B cell (primary cell): ENCODE results near the gene NEK3. TPM values are rescaled to one million over a fixed set of nuclear protein-coding genes. Genes with fewer than 3 reads are reported as not detected.

Experiments used
- ATAC-seq: fragments of 200-7000 bp; cut with Tn5 transposase; one replicate; pipeline ENCODE4 v1.10.0; 2021; ENCODE audit warnings: low read depth, mild to moderate bottlenecking, moderate number of reproducible peaks, moderate library complexity
- CTCF ChIA-PET: fragments of 350-600 bp; sonication (Branson Sonifier 250); formaldehyde crosslinking; loops from one replicate; lab custom pipeline; 2021; ENCODE audit warnings: antibody characterized with exemption, inconsistent platforms; lab: Charles Lee
- POLR2A ChIA-PET: fragments of 350-600 bp; sonication (Branson Sonifier 250); formaldehyde crosslinking; loops from one replicate; lab custom pipeline; 2021; ENCODE audit warnings: antibody characterized with exemption; lab: Charles Lee
- DNase-seq: peaks from one replicate; pipeline ENCODE4 v3.0.0; 2013
- H2AFZ ChIP-seq: 2 replicates; pipeline ENCODE4 v1.6.1; 2012; ENCODE audit warnings: mild to moderate bottlenecking, low read depth, low read length; ENCODE audit not compliant: insufficient read depth, poor library complexity, severe bottlenecking
- H3K27ac ChIP-seq, 2 donors: 1 replicate in 1 of 2; 2 replicates in 1 of 2; pipeline ENCODE4 v1.5.1; 2012 to 2013; ENCODE audit warnings: low read length in 2 of 2, mild to moderate bottlenecking in 2 of 2, moderate library complexity in 1 of 2
- H3K27me3 ChIP-seq, 4 experiments: fragments of 200-600 bp in 1 of 4; sonication (generic) in 1 of 4; replicated peaks in 1 of 4; 1 replicate in 2 of 4; 2 replicates in 2 of 4; pipeline versions ENCODE4 v1.6.1 to v1.7.0; 2013 to 2016; ENCODE audit warnings: low read length in 3 of 4, mild to moderate bottlenecking in 2 of 4, mixed read lengths in 1 of 4, moderate library complexity in 1 of 4; ENCODE audit not compliant: insufficient read depth in 4 of 4, control insufficient read depth in 3 of 4; ENCODE audit errors: control extremely low read depth in 1 of 4
- H3K36me3 ChIP-seq, 2 experiments: replicated peaks in 1 of 2; 1 replicate in 1 of 2; 2 replicates in 1 of 2; pipeline versions ENCODE4 v1.6.1 to v1.7.1; 2013; ENCODE audit warnings: low read length in 1 of 2; ENCODE audit not compliant: insufficient read depth in 2 of 2, control insufficient read depth in 1 of 2; ENCODE audit errors: control extremely low read depth in 1 of 2, extremely low read depth in 1 of 2
- H3K4me1 ChIP-seq, 2 donors: fragments of 200-600 bp in 1 of 2; sonication (generic) in 1 of 2; 1 replicate in 1 of 2; 2 replicates in 1 of 2; pipeline versions ENCODE4 v1.5.1 to v1.6.1; 2013 to 2017; ENCODE audit warnings: low read length in 2 of 2; ENCODE audit not compliant: control insufficient read depth in 2 of 2, insufficient read depth in 2 of 2
- H3K4me2 ChIP-seq: replicated peaks from 2 replicates; pipeline ENCODE3; 2012; ENCODE audit warnings: mild to moderate bottlenecking, low read depth, low read length; ENCODE audit not compliant: poor library complexity, severe bottlenecking
- H3K4me3 ChIP-seq, 5 experiments: fragments of 200-600 bp in 1 of 5; sonication (generic) in 1 of 5; 1 replicate in 3 of 5; 2 replicates in 2 of 5; pipeline versions ENCODE4 v1.5.1 to v1.7.0; 2011 to 2016; ENCODE audit warnings: low read length in 4 of 5, mild to moderate bottlenecking in 4 of 5, low read depth in 2 of 5, control low read depth in 1 of 5, moderate library complexity in 1 of 5; ENCODE audit not compliant: insufficient read depth in 1 of 5; ENCODE audit errors: control extremely low read depth in 1 of 5, extremely low read depth in 1 of 5
- H3K79me2 ChIP-seq: fragments of 200-600 bp; sonication (generic); one replicate; pipeline ENCODE4 v1.6.0; 2016; ENCODE audit warnings: low read length; ENCODE audit not compliant: control insufficient read depth, insufficient read depth
- H3K9ac ChIP-seq: fragments of 200-600 bp; sonication (generic); 2 replicates; pipeline ENCODE4 v1.6.1; 2017; ENCODE audit warnings: mild to moderate bottlenecking, low read length, moderate library complexity
- H3K9me3 ChIP-seq, 3 donors: one replicate each; pipeline versions ENCODE4 v1.6.1 to v1.7.1; 2013; ENCODE audit warnings: low read length in 2 of 3; ENCODE audit not compliant: control insufficient read depth in 2 of 3, insufficient read depth in 1 of 3; ENCODE audit errors: control extremely low read depth in 1 of 3
- H4K20me1 ChIP-seq: 2 replicates; pipeline ENCODE4 v1.6.0; 2012; ENCODE audit warnings: mild to moderate bottlenecking, low read length; ENCODE audit not compliant: insufficient read depth, control insufficient read depth, poor library complexity, severe bottlenecking
- H3K27ac Mint-ChIP-seq: one replicate; pipeline ENCODE4 v1.8.0; 2021; ENCODE audit warnings: mixed read lengths
- H3K27me3 Mint-ChIP-seq: one replicate; pipeline ENCODE4 v1.8.0; 2021; ENCODE audit warnings: mixed read lengths
- H3K4me1 Mint-ChIP-seq: one replicate; pipeline ENCODE4 v1.8.0; 2021; ENCODE audit warnings: mixed read lengths
- H3K4me3 Mint-ChIP-seq: one replicate; pipeline ENCODE4 v1.8.0; 2021; ENCODE audit warnings: mixed read lengths
- H3K9me3 Mint-ChIP-seq: one replicate; pipeline ENCODE4 v1.8.0; 2022; ENCODE audit warnings: mixed read lengths; ENCODE audit not compliant: insufficient read depth
- EZH2 ChIP-seq: IDR thresholded peaks from 2 replicates; pipeline ENCODE4 v1.6.1; 2012; ENCODE audit warnings: borderline replicate concordance, low read depth, mild to moderate bottlenecking, moderate library complexity, low read length; ENCODE audit not compliant: insufficient read depth, poor library complexity, severe bottlenecking
- WGBS: methylation state at CpG from one replicate; pipeline ENCODE4 v1.1.5; 2013; ENCODE audit warnings: missing lambda C conversion rate; ENCODE audit not compliant: insufficient coverage; 5-methylcytosine and 5-hydroxymethylcytosine counted together
- intact Hi-C: fragments of 100-400 bp; cut with micrococcal nuclease; formaldehyde crosslinking; loops from one replicate; pipeline ENCODE4 v1.10.0; 2022
- polyA plus RNA-seq: library from polyadenylated mRNA; depleted of rRNA; stranded (reverse); fragments of >200 nt; gene quantifications from 2 replicates; pipeline ENCODE4 v1.2.3, GENCODE V29; 2012
- total RNA-seq, 2 donors: library from RNA; stranded (reverse); fragments of 120-200 nt in 1 of 2; gene quantifications; 1 replicate in 1 of 2; 2 replicates in 1 of 2; pipeline versions ENCODE4 v1.2.3 to v1.2.4, GENCODE V29; 2013 to 2022
- TF ChIP-seq, protein P1 (sequence below): fragments of 200-600 bp; IDR thresholded peaks from one replicate; pipeline ENCODE4 v1.8.0; 2022; ENCODE audit warnings: antibody characterized with exemption, mild to moderate bottlenecking

The NEK3 gene
- total and polyA plus RNA-seq, 2 donors (not counting 1 experiment from before 2014, with no cell fraction given), result 6.0 to 12.6 TPM

DNA sequence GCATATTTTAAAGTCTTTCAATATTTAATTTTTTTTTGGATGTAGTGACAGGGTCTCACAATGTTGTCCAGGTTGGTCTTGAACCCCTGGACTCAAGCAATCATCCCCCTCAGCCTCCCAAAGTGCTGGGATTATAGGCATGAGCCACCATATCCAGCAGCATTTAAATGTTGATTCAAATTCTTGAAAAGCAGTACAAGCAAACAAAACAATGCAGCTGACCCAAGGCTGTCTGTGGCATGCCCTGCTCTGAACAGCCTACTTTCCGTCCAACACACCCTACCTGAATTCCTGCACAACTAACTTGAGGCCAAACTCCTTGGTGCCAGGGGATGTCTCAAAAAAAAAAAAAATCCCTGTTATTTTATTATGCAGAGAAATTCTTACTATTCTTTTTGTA lies 53.6 kb downstream of the NEK3 start:
- DNase-seq, result no peak
- Histone ChIP-seq H3K79me2 (no peaks in the 10 kb centered on the region), H3K4me2 (no peak overlapping the region), H3K27ac (no peak overlapping the region), H3K9ac (no peak overlapping the region), H3K4me3 (no peak overlapping the region), H3K4me1 (no peaks in the 10 kb centered on the region), H3K9me3 (no peaks in the 10 kb centered on the region), H3K36me3 (no peaks in the 10 kb centered on the region), H2AFZ (no peak overlapping the region), H4K20me1 (no peaks in the 10 kb centered on the region), H3K27me3 (peaks cover 0 to 3% (median 0%) of the 10 kb centered on the region in 4 experiments)
- TF ChIP-seq, protein P1, sequence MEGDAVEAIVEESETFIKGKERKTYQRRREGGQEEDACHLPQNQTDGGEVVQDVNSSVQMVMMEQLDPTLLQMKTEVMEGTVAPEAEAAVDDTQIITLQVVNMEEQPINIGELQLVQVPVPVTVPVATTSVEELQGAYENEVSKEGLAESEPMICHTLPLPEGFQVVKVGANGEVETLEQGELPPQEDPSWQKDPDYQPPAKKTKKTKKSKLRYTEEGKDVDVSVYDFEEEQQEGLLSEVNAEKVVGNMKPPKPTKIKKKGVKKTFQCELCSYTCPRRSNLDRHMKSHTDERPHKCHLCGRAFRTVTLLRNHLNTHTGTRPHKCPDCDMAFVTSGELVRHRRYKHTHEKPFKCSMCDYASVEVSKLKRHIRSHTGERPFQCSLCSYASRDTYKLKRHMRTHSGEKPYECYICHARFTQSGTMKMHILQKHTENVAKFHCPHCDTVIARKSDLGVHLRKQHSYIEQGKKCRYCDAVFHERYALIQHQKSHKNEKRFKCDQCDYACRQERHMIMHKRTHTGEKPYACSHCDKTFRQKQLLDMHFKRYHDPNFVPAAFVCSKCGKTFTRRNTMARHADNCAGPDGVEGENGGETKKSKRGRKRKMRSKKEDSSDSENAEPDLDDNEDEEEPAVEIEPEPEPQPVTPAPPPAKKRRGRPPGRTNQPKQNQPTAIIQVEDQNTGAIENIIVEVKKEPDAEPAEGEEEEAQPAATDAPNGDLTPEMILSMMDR, result no peak
- TF ChIP-seq EZH2, result no peak
- Mint-ChIP-seq H3K27ac (no peak overlapping the region), H3K4me3 (no peak overlapping the region), H3K4me1 (no peaks in the 10 kb centered on the region), H3K9me3 (no peaks in the 10 kb centered on the region), H3K27me3 (peaks cover 11% of the 10 kb centered on the region)
- ChIA-PET POLR2A (no interaction called here), CTCF (no interaction called here)
- 100% methylated on average over 1 of the region's 1 CpG for WGBS
- intact Hi-C loops, result no loop called here
- ATAC-seq, result no peak

DNA sequence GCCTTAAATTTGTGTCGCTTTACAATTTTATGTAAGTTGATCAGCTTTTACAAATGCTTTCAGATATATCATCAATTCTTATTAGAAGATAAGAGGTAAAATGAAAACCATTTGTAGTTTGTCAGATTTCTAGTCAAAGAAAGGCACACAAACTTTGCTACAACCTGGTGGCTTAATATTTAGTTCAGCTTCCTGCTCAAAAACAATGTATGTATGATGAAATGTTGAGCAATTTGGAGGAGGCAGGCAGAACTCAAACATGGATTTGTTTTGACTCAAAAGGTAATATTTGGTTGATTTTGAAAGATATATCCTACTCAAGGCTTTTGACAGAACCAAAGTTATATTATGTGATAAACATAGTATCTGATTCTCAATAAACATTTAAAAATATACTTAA lies 54.8 kb downstream of the NEK3 start:
- no peaks in the 10 kb centered on the region for H4K20me1 ChIP-seq
- peaks cover 13% of the 10 kb centered on the region for H3K27me3 Mint-ChIP-seq
- no CpG with 5 or more reads among the region's 1 CpG for WGBS
- H3K9ac ChIP-seq, result no peak overlapping the region
- H3K27ac ChIP-seq, result no peak overlapping the region
- no peaks in the 10 kb centered on the region for H3K4me1 Mint-ChIP-seq
- ChIA-PET CTCF (no interaction called here), POLR2A (no interaction called here)
- no peaks in the 10 kb centered on the region for H3K4me1 ChIP-seq
- H3K27me3 ChIP-seq, result peaks cover 0 to 3% (median 0%) of the 10 kb centered on the region in 4 experiments
- no peaks in the 10 kb centered on the region for H3K79me2 ChIP-seq
- no peak overlapping the region for H3K4me2 ChIP-seq
- no peak overlapping the region for H3K4me3 ChIP-seq
- intact Hi-C loops, result no loop called here
- H3K9me3 ChIP-seq, result no peaks in the 10 kb centered on the region
- TF ChIP-seq, protein P1, result no peak
- TF ChIP-seq EZH2, result no peak
- H3K4me3 Mint-ChIP-seq, result no peak overlapping the region
- H3K27ac Mint-ChIP-seq, result no peak overlapping the region
- DNase-seq, result no peak
- no peaks in the 10 kb centered on the region for H3K9me3 Mint-ChIP-seq
- H3K36me3 ChIP-seq, result no peaks in the 10 kb centered on the region
- H2AFZ ChIP-seq, result no peak overlapping the region
- no peak for ATAC-seq
